Measurements from ENCODE around the gene CPNE1.

CPNE1 gene

DNA sequence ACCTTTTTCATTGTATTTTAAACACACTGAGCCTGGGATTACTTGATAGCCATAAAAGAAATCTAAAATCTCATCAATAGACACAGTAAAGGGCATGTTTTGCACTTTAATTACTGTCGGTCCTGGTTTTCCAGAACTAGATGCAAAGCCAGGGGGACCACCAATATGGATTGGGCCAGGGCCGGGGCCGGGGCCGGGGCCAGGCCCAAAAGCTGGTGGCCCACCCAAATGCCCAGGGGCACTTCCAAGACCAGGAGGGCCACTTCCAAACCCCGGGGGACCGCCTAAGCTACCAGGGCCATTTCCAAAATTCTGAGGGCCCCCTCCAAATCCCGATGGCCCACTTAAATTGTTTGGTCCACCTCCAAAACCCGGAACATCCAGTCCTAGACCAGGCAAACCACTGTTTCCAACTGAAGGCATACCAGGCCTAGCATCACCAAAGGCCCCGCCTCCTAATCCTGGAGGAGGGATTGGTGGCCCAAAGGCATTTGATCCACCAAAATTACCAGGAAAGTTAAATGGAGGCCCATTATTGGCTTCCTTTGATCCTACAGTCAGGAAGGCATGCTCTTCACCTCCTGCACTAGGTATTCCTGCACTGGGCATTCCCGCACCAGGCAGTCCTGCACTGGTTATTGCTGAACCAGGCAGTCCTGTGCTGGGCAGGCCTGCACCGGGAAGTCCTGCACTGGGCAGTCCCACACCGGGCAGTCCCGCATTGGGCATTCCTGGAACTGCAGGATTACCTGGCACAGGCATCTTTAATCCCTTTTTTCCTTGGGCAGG is 11.9 kb downstream of the CPNE1 start:
- no peak for DNase-seq

DNA sequence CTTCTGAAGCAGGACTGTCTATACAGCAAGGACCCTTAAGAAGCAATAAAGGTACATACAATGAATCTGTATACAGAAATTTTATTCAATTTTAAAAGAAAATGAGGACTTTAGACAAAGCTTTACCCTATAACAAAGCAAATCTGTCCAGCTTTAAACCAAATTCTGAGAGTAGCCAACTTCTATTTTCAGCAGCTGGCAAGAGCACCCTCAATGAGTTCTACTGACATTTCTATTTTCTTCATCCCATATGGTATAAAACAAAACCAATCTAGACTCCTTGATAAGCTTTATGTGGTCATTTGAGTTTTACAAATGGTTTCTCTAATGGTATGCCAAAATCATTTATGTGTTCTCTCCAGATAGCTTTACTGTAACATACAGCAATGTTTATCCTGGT is 12.7 kb downstream of the CPNE1 start:
- DNase-seq: no peak

- DNase-seq: no peak
These were observed 14.1 kb downstream of the CPNE1 start for GRCh38 chr20:35650632-35651031.

DNA sequence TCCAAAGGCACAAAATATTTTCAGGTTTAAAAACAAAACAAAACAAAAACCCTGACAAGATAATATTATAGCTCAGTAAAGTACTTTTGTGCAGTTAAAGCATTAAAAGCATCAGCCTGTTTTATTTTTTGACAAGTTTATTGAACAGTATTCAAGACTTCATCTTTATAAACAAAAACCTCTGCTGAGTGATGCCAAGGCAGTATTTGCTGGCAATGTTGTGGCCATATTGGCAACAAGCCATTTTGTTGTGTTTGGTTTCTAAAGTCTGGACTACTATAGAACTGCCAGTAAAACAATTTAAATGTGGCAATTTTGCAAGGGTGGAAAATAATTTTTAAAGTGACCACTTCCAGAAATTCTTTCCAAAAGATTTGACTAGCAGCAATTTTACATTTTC is 15.9 kb downstream of the CPNE1 start:
- no peak for DNase-seq

DNA sequence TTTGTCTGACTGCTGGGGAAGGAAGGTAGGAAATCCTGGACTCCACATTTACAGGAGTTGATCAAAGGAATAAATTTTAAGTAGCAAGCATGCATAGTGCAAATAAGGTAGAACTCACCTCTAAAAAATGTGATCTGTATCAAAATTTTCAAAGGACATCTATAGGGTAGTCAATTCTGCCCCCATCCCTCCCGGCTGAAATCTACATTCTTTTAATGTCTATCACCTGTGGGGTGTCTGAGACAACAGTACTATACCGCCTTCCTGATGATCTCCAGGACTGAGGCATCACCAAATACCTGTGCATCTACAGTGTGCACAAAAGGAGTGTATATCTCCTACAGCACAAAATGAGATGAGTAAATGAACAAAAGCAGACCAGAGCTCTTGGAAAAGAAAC is 19.9 kb downstream of the CPNE1 start:
- no peak for DNase-seq

GRCh38 chr20:35643045-35643444 is 21.7 kb downstream of the CPNE1 start:
- DNase-seq: peak; percentile 32

DNA sequence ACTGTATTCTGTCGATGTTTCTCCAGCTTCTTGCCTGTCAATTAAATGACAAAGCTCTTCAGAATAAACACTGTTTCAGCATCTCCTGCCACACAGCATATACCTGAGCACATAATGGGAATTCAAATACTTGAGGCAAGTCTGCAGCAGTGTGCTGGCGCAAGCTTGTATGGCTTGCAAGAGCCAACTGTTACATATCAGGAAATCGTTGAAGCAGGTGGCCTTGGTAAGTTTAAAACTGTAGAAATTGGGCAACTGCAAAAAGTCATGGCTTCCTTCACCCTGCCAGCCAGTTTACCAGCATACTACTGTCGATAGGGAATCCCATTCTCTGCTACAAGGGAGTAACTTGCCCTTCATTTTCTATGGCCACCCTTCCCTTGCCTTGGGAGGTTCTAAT is 23.0 kb downstream of the CPNE1 start:
- no peak for DNase-seq

- no peak for DNase-seq
These were observed 24.0 kb downstream of the CPNE1 start for GRCh38 chr20:35640724-35641123.

- DNase-seq: no peak
These were observed 25.9 kb downstream of the CPNE1 start for GRCh38 chr20:35638751-35639150.

- DNase-seq: no peak
These were observed 27.4 kb downstream of the CPNE1 start for GRCh38 chr20:35637276-35637675.

GRCh38 chr20:35636095-35636494 is 28.6 kb downstream of the CPNE1 start:
- DNase-seq: no peak

DNA sequence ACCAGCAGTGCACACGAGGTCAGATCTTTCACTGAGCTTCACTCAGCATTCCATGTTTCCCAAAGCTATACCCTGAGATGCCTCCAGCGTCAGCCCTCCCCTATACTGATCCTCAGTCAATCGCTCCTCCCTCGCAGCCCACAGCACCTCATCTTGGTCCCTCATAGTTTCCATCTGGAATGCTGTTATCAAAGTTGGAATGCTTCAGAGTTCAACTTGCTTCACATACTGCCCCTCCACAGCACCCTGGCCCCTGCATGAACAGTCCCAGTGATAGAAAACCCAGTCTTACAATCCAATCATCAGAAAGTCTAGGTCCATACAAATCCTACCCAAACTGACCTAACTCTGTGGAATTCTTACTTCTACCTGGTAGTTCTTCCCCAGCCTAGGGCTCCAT is 29.0 kb downstream of the CPNE1 start:
- DNase-seq: no peak

DNA sequence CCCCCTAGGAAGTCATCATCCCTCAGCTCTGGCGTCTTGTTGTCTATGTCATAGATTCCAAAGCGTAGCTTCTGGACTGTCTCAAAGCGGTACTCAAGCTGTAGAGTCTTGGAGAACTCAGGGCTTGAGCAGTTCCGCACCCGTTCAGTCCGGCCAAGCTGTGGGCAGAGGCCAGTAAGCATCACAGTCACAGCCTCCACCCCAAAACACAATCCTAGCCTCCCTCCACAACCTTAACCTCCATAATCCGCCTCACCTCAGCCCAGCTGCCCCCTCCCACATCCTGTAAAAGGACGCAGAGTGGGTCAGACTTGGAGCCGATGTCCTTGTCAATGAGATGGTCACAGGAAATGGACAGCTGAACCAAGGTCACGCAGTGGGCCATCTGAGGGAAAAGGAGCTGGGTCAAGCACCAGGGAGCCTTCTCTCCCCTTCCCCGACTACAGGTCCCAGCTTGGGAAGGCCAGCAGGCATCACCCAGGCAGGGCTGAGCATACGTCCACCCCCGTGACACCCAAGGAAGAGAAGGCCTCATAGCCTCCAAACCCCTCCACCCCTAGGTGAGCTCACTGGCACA is 32.1 kb downstream of the CPNE1 start:
- DNase-seq: no peak

GRCh38 chr20:35630636-35631035 is 34.1 kb downstream of the CPNE1 start:
- no peak for DNase-seq

GRCh38 chr20:35629427-35630145 is 35.1 kb downstream of the CPNE1 start:
- DNase-seq: no peak

DNA sequence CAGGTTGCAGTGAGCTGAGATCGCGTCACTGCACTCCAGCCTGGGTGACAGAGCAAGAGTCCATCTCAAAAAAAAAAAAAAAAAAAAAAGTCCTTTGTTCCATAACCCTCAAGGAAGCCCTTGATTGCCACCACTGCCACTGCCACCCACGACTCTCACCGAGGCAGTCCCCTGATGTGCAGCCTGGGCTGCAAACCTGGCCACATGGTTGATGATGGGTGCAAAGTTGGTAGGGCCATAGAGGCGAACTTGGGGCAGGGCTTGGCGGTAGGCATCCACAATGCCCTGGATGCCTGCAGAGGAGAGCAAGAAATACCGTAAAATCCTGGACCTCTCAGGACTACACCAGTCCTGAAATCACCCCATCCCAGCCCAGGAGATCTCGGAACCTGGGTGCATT is 37.6 kb downstream of the CPNE1 start:
- no peak for DNase-seq

GRCh38 chr20:35626386-35627001 is 38.2 kb downstream of the CPNE1 start:
- no peak for DNase-seq

GRCh38 chr20:35625584-35626385 is 38.9 kb downstream of the CPNE1 start:
- no peak for DNase-seq

DNA sequence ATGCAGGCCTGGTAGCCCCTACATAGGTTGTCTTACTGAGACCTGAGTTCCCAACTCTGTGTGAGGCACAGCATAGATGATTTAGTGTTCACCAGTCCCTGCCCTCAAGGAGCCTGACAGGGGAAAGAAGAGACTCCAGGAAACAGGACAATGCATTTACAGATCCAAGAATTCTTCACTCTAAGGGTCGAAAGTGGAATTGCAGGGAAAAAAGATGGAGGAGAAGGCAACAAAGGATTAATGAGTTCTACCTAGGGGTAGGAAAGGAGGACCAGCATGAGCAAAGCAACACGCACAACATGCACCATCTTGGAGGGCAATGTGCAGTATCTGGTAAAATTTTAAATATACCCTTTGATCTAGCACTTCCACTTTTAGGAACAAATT is 43.1 kb downstream of the CPNE1 start:
- no peak for DNase-seq

GRCh38 chr20:35620818-35621559 is 43.7 kb downstream of the CPNE1 start:
- no peak for DNase-seq

DNA sequence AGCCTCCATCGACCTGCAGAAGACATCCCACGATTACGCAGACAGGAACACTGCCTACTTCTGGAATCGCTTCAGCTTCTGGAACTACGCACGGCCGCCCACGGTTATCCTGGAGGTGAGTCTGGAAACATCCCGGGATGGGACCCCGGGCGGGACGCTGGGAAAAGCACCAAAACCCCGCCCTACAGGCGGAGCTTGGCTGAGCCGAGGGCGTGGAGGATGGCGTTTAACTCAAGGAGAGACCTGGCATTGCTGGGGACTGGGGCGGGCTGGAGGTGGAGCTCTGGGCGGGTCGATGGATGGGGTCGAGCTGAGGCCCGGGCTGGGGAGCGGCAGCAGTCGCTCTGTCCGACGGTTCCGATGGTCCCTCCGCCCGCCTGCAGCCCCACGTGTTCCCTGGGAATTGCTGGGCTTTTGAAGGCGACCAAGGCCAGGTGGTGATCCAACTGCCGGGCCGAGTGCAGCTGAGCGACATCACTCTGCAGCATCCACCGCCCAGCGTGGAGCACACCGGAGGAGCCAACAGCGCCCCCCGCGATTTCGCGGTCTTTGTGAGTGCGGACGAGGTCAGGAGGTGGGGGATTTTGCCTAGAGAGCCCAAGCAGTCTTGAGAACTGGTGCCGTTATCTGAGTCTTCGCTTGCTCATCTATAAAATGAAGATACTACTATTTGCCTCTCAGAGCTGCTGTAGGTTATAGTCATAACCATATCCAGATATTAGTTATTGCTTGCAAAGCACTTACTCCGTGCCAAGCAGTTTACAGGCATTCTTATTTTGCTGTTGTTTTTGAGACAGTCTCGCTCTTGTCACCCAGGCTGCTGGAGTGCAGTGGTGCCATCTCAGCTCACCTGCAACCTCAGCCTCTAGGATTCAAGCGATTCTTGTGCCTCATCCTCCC is 45.3 kb downstream of the CPNE1 start:
- peak; percentile 89 for DNase-seq
